Measurements from ENCODE around the gene PADI6.

PADI6 gene

DNA sequence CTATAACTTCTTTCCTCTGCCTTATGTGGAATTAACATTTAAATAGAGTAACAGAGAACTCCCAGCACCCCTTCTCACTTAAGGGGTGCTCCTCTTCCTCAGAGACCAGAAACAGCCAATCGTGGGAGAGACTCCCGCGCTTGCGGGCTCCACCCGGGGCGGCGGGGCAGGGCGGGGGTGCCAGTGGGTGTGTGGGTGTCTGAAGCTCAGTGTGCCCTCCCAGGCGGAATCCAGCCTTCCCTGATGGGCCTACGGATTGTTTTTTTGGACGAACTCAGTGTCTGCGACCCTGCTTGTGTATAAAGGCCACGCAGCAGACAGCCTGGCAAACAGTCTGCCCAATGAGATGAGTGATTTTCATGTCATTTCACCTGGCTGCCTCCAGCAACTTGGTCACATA, 61.3 kb downstream of the PADI6 start:
- H3K4me3 ChIP-seq (ENCODE audit: low read depth, low read length) = no peak overlapping the region
- no peak for TF ChIP-seq CTCF (IDR thresholded peaks at IDR 0.05; ENCODE audit: low read depth, low read length, missing control alignments)
- no peak for DNase-seq (ENCODE audit: low read depth)
- in situ Hi-C loops (cut with HindIII; ENCODE audit: low sequenced_read_pairs) = no loop called here

GRCh38 chr1:17434016-17434415, 62.0 kb downstream of the PADI6 start:
- in situ Hi-C loops (cut with HindIII; ENCODE audit: low sequenced_read_pairs) = no loop called here
- no peak for DNase-seq (ENCODE audit: low read depth)
- no peak overlapping the region for H3K4me3 ChIP-seq (ENCODE audit: low read depth, low read length)
- no peak for TF ChIP-seq CTCF (IDR thresholded peaks at IDR 0.05; ENCODE audit: low read depth, low read length, missing control alignments)

DNA sequence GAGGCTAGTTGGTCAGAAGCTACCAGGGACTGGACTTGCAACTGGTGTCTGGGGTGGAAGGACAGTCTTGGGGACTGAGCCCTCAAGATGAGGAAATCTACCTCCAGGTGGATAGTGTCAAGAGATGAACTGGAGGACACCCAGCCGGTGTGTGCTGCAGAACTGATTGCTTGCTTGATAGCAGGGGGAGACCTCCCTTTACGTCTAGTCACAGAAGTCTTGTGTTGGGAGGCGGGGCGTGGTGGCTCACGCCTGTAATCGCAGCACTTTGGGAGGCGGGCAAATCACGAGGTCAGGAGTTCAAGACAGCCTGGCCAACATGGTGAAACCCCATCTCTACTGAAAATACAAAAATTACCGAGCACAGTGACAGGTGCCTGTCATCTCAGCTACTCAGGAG, 62.6 kb downstream of the PADI6 start:
- no peak for DNase-seq (ENCODE audit: low read depth)
- H3K4me3 ChIP-seq (ENCODE audit: low read depth, low read length) = no peak overlapping the region
- no peak for TF ChIP-seq CTCF (IDR thresholded peaks at IDR 0.05; ENCODE audit: low read depth, low read length, missing control alignments)
- in situ Hi-C loops (cut with HindIII; ENCODE audit: low sequenced_read_pairs) = no loop called here

DNA sequence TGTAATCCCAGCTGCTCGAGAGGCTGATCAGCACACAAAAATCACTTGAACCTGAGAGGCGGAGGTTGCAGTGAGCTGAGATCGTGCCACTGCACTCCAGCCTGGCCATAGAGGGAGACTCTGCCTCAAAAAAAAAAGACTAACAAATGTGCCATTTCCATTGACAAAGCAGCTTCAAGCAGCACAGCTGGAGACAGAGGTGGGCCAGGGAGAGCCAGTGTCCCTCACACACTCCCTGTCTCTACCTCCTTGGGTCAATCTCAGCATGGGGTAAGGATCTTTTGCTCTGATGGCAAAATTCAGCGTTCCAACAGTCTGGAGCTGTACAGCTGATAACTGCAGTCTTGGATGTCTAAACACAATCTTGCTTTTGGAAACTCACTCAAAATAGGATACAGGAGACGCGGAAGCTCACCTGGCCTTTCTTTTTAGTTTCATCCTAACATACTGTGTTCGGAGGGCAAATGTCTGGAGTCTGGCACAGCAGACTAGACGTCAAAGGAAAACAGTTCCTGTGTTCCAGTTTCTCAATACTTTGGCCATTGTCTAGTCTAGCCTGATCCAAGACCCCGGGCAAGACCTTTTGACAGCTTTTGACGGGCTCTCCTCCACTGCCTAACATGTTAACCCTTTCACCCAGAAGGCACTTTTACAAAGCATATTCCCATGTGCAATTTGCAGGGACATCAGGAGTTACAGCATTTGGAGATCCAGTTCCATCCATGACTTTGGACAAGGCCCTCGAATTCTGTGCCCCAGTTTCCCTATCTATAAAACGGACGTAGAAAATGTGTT, 64.6 kb downstream of the PADI6 start:
- in situ Hi-C loops (cut with HindIII; ENCODE audit: low sequenced_read_pairs) = no loop called here
- no peak for DNase-seq (ENCODE audit: low read depth)
- TF ChIP-seq CTCF (IDR thresholded peaks at IDR 0.05; ENCODE audit: low read depth, low read length, missing control alignments) = no peak

DNA sequence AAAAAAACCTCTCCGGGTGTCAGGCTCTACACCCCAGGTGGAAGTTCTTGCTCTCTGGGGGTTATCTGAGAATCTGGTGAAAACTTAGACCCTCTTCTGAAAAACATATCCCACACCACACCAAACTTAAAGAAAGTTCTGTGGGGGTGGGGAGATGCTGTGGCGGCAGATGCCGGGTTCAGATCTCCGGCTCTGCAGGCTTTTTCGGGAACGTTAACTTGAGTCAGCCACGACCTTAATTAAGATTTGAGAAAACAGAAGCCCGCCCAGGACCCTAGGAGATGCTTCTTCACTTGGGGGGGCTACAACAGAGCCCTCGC, 65.2 kb downstream of the PADI6 start:
- peak overlapping the region; percentile 87 for H3K4me3 ChIP-seq (ENCODE audit: low read depth, low read length)
- DNase-seq (ENCODE audit: low read depth) = no peak
- in situ Hi-C loops (cut with HindIII; ENCODE audit: low sequenced_read_pairs) = no loop called here
- TF ChIP-seq CTCF (IDR thresholded peaks at IDR 0.05; ENCODE audit: low read depth, low read length, missing control alignments) = no peak

More for the DNA sequence above, 64.6 kb downstream of the PADI6 start:
- peak overlapping the region; percentile 87 for H3K4me3 ChIP-seq (ENCODE audit: low read depth, low read length)

- no peak for DNase-seq (ENCODE audit: low read depth)
- in situ Hi-C loops (cut with HindIII; ENCODE audit: low sequenced_read_pairs) = no loop called here
- no peak for TF ChIP-seq CTCF (IDR thresholded peaks at IDR 0.05; ENCODE audit: low read depth, low read length, missing control alignments)
- H3K4me3 ChIP-seq (ENCODE audit: low read depth, low read length) = peak overlapping the region; percentile 87
These were observed 65.8 kb downstream of the PADI6 start for GRCh38 chr1:17437580-17438317.
